Effector CD4-positive, alpha-beta T cell (primary cell): ENCODE measurements around the gene KCNMA1.
"Not testable (repeated sequence)": the region's sequence is repeated elsewhere in the genome, so short reads cannot be mapped to it uniquely, and the experiment has no call there.

Experiments
- DNase-seq: peaks from one replicate; pipeline ENCODE4 v3.0.0-alpha.2; 2020

KCNMA1 gene

DNA sequence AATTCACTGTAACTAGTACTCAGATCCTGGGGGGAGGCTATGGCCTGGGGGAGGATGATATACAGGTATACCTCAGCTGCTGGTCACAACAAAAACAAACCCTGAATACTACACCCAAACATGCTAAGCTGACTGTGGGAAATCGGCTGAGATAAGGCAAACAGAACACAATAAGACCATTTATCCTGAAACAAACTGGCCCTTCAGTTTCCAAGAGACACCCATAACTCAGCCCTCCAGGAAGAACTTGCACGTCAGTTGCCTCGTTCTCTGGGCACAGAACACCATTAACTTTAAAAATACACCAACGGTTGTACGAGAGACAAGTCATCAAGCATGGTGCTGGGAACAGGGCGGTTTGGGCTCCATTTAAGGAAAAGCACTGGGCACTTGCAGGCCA, 24.1 kb upstream of the KCNMA1 start:
- DNase-seq = no peak

DNA sequence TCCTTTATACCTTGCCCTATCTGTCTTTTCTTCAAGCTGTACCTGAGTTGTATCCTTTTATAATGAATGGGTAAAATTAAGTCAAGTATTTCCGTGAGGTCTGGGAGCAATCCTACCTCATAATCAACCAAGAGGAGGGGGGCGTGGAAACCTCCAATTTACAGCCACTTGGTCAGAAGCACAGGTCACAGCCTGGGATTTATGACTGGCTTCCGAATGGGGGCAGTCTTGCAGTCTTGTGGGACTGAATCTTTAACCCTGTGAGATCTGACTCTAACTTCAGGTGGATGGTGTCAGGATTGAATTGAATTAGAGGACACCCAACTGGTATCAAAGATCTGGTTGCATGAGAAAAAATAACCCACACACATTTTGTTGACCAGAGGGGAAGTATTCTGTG, 23.5 kb upstream of the KCNMA1 start:
- no peak for DNase-seq

DNA sequence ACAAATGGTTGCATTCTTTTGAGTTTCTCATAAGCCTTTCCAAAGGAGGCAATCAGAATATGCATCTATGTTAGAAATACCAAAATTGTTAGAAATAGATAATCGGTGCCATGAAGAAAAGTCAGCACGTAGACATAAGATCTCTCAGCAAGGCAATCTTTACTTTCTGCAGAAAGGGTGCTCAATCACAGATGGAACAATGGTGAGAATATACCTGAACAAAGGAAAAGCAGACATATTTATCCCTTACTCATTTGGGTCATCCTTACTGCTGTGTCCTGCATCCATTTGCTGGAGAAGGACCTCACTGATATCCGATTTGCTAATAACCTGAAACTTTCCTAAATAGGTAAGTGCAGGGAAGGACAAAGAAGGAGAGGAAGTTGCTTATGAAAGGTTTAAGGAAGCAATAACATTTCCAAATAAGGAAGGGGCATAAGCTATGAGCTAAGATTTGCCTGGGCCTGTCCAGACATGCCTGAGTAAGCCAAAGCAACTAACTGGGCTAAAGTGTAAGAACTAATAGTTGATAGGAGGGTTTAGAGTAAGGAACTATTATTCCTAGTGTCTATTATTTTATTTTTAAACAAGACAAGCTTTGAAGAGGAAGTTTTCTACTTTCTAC, 21.6 kb upstream of the KCNMA1 start:
- DNase-seq = not testable (repeated sequence)

DNA sequence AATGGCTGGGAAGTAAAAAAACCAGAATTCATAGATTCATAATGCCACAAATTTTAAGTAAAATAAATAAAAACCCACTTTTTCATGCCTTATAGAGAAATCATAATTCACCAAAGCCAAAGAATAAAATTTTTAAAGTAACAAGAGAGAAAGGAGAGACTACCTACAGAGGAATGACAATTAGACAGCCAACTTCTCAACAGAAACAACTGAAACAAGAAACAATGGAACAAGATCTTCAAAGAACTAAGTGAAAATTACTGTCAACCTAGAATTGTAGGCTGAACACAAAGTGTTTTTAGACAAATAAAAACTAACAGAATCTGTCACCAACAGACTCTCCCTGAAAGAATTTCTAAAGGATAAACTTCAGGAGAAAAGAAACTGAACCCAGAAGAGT, 15.6 kb upstream of the KCNMA1 start:
- DNase-seq = no peak

DNA sequence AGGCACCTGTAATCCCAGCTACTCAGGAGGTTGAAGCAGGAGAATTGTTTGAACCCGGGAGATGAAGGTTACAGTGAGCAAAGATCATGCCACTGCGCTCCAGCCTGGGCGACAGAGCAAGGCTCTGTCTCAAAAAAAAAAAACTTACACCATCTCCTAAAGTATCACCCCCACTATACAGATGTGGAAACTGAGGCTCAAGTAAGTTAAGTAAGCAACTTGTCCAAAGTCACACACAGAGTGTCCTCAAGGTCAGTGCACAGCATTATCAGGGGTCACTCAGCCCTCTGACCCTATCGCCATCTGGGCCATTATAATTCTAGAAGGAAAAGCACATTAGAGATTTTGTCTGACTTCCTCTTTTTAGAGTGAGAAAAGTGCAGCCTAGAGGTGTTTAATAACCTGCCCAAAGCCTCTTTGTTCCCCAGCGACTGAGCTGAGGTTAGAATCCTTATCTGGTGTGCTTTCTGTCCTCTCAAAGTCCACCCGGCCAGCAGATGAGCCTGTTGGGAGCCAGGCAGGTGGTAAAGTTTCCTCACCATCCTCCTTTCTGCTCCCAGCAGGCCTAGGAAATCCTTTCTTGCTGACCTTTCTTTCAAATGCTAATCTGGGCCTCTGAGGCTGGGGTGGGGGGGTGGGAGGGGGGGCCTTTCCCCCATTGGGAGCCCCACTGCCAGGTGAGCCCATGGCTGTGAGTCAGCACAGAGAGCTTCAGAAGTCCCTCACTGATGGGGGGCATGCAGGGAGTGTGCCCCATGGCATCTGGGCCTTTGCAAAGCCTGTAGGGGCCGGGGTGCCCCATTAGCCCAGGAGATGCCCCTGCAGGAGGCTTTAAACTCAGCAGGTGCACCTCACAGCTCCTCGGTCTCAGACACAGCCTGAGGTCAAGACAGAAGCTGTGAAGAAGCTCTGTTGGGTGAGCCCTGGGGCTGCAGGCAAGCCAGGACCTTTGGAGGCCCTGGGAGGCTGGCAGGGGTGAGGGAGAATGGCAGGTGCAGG, 12.0 kb upstream of the KCNMA1 start:
- no peak for DNase-seq

DNA sequence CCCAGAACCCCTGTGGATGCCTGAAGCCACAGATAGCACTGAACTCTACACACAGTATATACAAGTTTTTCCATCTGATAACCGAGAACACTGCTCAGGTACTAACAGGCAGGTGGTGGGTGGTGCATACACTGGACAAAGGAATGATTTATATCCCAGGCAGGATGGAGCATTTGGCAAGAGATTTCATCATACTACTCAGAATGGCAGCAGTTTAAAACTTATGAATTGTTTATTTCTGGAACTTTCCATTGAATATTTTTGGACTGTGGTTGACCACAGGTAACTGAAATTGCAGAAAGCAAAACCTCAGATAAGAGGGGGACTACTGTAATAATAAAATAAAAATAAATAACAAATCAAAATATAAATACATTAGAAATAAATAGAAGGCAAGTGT, 10.9 kb upstream of the KCNMA1 start:
- no peak for DNase-seq

DNA sequence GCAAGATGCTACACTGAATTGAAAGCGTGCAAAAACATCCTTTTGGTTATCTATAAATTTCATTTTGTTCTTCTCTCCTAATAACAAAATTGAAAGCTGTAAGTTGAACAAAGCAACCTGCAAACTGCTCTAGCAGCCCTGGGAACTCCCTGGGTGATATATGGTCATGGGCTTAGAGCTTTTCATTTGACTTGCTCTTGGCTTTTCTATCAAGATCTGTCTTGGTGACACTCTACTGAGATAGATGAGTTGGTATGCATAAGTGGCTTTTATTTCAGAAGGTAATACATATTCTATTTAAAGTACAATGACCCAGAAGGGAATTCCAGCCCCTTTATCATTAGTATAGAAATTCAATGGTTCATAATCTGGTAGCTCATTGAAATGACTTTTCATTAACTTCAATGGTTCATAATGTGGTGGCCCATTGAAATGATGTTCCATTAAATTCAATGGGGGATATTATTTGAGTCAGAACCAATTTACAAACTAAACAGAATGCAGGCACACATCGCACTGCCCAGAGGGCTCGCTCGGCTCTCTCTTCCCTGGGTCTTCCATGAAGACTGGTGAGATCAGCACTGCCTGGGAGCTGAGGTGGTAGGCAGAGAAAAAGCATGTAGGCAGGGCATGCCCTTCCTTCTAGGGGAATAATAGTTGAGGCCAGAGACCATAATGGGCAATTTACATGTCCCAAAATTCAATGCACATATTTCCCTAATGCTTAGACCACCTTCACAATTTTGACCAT, 10.1 kb upstream of the KCNMA1 start:
- no peak for DNase-seq

DNA sequence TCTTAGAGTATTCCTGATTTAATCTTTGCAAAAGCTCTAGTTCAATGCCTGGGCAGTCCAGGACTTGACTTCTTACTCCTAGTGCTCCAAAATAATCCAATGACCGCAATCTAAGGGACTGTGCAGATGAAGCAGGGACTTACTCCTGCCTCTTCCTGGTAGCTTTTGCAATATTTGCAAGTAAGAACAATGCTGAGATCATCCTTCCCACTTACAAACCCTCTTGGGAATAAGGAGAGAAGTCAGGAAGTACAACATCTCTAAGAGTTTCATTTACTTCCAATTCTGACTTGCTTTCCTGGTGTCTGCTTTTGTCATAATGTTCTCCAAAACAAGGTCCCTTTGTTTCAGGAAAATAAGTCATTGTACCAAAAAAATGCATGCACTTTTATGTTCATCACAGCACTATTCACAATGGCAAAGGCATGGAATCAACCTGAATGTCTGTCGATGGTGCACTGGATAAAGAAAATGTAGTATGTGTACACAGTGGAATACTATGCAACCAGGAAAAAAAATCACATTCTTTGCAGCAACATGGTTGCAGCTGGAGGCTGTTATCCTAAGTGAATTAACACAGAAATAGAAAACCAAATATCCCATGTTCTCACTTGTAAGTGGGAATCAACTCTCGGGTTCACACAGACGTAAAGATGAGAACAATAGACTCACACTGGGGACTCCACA, 7.1 kb upstream of the KCNMA1 start:
- no peak for DNase-seq

DNA sequence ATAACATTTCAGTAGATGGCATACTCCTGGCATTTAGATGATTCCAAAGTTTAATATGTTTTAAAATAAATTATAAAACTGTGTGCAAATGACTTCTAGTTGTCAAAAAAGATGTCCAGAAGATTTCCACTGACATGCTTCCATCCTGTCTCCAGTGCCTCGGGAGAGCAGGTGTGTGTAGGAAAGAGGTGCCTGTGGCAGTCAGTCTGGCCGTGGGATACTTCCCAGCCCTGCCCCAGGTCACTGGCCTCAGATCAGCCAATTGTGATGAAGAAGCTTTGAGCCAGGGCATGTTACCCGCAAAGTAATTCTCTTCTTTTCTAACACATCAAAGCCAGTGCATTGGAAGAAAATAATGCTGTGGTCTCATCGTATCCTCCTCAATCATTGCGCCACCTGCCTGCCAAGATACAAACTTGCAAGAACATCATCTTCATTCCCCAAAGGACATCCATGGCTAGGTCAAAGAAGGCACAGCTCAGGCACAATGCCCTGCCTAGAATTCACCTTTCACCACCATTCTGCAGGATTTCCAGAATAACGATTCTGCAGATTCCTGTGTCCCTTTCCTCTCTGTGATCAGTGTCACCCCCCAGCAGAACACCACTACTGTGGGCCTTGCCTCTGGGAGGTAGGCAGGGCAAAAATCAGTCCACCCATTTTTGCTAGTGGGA, 6.3 kb upstream of the KCNMA1 start:
- DNase-seq = no peak

DNA sequence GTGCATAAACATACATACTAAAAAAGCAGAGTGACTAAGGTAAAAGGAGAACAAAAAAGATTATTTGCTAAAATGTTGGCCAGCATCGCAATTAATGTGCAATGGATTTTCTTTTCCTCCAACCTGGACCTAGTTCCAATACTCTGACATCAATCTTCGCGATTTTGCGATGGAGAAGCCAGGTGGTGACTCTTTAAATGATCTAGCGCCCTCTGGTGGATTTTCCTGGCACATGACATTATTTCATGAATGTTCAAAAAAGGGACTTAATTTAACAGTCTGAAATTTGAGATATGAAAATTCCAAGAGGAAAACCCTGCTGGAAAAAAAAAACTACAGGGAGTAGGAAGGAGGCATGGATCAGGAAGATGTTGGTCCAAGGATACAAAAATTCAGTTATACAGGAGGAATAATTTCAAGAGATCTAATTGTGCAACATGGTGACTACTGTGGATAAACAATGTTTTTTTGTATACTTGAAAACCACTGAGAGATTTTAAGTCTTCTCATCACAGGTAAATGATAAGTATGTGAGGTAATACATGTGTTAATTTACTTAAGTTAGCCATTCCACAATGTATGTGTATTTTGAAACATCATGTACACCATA, 4.3 kb upstream of the KCNMA1 start:
- peak; percentile 45 for DNase-seq

DNA sequence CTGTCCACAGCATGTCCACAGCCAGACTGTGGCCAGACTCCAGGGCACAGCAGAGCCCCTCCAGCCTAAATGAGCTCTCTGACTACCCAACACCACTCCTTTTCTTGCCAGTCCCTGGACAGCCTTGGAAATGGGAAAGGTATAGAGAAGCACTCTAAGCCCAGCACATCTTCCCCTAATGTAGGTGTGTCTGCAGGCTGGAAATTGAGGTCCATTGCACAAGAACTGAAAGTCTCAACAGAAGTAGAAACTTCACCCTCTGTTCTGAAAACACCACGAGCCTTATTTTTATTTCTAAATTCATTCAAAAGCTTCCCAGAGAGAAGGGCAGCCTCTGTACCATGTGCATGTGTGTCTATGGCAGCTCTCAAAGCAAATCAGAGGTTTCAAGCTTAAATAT, 3.7 kb upstream of the KCNMA1 start:
- no peak for DNase-seq

DNA sequence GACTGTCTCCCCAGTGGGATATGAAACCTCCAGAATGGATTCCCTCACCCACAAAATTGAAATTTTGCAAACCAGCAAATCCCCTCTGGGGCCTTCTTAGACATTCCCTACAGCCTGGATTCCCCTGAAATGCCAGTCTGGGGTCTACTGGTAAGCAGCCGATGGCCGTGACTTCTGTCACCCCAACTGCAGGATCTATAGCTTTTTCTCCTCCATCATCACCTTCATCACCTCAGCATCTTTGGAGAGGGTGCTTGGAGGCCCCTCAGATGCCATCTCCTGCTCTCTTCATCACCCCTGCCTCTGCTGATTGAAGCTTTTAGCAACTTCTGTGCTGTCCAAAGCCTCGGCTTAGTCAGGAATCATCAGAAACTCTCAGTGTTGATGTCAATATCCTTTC, 2.6 kb upstream of the KCNMA1 start:
- no peak for DNase-seq

DNA sequence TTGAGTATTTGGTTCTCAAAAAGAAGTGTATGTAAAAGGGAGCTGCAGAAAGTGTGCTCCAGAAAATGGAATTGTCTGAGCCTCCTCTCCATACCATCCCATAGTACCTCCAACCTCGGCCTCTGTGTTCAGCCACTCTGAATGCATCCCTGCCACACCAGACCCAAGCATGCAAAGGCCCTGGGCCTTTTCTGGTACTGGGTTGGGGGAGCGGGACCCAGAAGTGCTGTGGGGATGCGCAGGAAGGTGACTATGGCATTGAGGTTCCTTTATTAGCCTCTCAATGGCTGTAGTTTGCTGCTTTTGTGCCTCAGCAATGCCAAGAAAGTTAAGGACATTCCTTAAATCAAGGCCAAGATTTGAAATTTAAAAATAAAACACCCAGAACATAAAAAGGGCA, 2.1 kb upstream of the KCNMA1 start:
- no peak for DNase-seq

DNA sequence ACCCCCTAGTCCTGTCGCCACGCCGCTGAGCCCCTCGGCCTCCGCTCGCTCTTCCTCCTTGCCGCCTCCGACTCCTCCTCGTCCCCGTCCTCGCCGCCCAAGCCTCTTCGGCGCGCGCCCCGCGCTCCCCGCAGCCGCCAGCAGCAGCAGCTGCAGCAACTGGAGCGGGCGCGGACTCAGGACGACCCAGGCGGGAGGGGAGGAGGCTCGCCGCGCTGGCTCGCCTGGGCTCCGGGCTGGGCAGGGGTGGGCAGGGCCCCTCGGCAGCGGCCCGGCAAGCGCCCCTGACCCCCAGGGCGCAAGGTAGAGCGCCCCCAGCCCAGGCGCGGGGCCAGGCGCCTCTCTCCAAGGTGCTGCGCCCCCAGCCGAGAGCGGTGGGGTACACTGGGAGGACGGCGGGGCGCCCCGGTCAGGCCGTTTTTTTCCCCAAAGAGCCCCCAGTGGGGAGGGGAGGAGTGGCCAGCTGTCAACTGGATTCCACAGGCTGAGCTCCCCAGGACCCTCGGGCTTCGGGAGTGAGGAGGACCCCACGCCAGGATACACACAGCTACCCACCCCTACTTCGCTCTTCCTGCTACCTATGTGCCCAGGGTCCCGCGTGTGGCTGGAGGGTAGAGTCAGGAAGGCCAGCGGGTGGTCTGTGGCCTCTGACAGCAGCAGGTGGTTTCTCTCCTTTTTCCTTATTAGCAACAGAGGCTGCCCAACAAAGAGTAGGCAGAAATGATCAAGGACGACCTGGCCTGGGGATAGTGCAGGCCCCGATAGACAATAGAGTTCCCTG, 903 bp upstream of the KCNMA1 start:
- no peak for DNase-seq

DNA sequence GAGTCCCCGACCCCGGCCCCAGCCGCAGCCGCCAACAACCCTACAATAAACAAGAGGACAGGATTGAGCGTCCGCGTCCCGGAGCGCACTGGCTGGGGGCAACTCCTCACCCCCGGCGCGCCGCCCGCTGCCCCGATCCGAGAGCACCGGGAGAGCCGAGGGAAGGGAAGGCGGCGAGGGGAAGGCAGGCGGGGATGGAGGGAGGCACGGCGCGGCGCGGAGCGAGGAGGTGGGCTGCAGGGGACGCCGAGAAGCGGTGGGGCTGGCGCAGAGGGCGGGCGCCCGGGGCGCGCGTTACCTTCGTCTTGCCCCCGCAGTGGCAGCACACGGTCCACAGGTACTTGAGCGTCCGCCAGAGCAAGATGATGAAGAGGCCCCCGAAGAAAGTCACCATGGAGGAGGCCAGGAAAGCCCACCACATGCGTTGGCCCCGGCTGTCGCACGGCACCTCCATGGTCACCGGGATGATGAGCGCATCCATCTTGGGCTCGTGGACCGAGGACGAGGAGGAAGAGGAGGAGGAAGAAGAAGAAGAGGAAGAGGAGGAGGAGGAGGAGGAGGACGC, 559 bp downstream of the KCNMA1 start:
- no peak for DNase-seq

DNA sequence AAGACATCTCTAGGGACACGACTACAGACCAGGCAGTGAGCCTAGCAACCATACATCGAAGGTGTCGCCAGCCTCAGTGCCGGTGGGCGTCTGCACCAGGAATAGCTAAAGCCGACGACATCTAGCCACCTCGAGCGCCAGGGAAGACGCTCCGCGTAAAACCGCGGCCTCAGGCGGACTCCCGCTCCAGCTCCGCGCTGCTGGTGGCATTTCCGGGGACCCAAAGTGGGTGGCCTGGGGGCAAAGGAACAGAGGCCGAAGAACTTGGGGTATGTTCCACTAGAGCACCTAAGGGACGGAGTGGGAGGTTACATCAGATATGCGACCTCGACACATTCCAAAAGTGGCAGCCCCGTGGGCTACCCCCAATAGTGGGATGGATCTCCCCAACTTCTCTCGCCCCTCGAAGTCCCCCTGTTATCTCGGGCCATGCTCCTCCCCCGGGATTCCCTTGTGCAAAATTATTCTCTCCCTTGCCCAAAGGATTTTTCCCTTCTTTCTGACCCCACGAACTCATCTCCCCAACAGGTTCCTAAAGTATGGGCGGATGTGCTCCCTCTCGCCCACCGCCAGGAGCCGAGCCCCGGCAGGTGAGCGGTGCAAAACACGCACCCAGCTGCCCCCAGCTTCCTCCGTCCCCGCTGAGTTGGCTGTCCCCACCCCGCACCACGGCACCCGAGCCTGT, 1.2 kb downstream of the KCNMA1 start:
- DNase-seq = no peak

DNA sequence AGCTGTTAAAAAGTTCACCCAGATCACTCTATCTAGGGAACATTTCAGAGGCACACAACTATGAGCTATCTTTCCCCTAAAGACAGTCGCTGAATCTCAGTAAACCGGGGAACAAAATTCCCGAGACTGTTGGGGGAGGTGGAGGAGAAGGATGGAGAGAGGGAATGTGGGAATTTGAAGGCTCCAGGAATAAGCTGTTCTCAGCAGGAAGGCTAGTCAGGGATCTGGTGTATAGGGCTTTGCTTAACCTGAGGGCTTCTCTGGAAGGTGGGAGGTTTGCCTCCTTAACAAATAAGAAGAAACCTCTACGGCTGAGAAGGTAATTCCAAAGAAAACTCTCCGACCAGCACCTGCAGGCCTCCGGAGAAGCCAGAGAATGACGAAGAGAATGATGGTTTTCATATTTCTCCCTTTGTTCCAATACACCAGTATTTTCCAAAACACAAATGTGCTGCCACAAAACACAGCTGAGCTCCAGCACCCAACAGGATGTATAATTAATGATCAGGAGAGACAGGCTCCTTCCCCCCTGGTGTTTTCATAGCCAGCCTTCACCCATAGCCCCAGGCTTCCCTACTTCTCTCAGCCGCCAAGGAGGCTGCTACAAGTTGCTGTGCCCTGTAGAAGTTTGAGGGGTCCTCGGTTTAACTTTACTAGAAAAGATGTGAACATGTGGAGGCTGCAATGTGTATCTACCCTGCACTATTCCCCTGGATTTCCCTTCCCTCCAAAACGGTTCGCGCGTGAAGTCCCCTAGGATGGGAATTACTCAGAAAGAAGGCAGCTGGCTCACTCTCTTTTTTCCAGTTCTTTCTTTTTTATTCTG, 2.0 kb downstream of the KCNMA1 start:
- no peak for DNase-seq

DNA sequence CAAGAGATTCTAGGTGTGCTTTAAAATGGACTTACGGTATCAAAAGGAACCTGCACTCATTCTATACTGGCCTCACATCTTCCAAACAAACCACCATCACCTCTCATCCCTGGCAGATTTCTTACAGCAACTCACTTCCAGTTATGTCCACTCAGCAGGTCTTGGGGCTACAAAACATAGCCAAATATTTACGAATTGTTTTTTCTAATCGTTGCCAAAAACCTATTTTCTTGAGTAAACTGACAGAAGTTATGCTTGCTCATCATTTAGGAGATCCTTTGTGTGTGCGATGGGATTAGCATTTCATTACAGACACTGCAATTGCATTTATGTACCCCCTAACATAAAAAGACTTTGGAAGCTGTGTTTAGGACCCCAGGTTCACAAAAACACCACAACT, 2.7 kb downstream of the KCNMA1 start:
- DNase-seq = no peak

DNA sequence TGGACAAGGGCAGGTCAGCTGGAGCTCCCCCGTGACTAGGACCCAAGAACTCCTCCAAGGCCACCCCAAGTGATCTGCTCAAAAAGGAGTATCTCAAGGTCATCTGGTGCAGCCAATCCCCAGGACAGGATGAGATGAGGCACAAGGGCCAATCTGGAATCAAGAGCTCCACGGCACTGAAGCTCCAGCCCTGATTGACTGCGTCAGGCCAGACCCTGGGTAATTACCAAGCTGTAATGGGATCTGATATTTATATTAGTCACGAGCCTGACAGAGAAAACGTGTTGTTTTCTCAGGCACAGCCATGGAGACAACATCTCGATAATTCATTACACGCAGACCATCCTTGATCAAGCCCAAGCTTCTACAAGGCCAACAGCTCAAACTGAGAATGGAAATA, 4.2 kb downstream of the KCNMA1 start:
- DNase-seq = no peak
